Measurements from ENCODE around the gene RYR2.
A peak's percentile ranks its signal among the peaks of the same experiment; 100 is the strongest.
"Not testable (repeated sequence)": the region's sequence is repeated elsewhere in the genome, so short reads cannot be mapped to it uniquely, and the experiment has no call there.

The RYR2 gene

DNA sequence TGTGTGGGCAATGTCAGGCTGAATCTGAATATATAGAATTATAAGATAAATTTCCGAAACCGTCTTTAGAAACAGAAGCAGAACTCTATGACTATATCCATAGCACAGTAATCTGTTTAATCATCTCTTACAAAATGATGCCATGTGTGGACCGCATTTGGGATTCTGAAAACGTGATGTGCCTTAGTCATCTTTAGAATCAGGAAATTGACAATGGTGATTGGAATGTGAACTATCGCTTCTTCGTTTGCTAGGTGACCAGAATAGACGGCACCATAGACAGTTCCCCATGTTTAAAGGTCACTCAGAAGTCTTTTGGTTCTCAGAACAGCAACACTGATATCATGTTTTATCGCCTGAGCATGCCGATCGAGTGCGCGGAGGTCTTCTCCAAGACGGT, 548.4 kb downstream of the RYR2 start:
- H3K4me3 ChIP-seq (ENCODE audit: low read depth, low read length) = no peak overlapping the region
- no peak for TF ChIP-seq CTCF (IDR thresholded peaks at IDR 0.05; ENCODE audit: control insufficient read depth, extremely low read depth, insufficient read depth)
- DNase-seq (ENCODE audit: low read depth) = no peak

- no peak for DNase-seq (ENCODE audit: low read depth)
- no peak overlapping the region for H3K4me3 ChIP-seq (ENCODE audit: low read depth, low read length)
- TF ChIP-seq CTCF (IDR thresholded peaks at IDR 0.05; ENCODE audit: control insufficient read depth, extremely low read depth, insufficient read depth) = no peak
Measured at GRCh38 chr1:237591353-237591752, 549.4 kb downstream of the RYR2 start.

DNA sequence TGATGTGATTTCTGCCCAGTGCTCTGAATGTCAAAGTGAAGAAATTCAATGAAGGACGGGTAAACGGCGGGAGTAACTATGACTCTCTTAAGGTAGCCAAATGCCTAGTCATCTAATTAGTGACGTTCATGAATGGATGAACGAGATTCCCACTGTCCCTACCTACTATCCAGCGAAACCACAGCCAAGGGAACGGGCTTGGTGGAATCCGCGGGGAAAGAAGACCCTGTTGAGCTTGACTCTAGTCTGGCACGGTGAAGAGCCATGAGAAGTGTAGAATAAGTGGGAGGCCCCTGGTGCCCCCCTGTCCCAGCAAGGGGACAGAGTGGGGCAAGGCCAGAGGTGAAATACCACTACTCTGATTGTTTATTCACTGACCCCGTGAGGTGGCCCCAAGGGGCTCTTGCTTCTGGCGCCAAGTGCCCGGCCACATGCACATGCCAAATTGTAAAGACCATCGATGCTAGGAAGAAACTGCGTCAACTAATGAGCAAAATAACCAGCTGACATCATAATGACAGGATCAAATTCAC, 561.1 kb downstream of the RYR2 start:
- not testable (repeated sequence) for H3K4me3 ChIP-seq (ENCODE audit: low read depth, low read length)
- DNase-seq (ENCODE audit: low read depth) = peak; percentile 1

- no peak for TF ChIP-seq CTCF (IDR thresholded peaks at IDR 0.05; ENCODE audit: control insufficient read depth, extremely low read depth, insufficient read depth)
- no peak for DNase-seq (ENCODE audit: low read depth)
- no peak overlapping the region for H3K4me3 ChIP-seq (ENCODE audit: low read depth, low read length)
Measured at GRCh38 chr1:237608433-237608832, 566.4 kb downstream of the RYR2 start.

DNA sequence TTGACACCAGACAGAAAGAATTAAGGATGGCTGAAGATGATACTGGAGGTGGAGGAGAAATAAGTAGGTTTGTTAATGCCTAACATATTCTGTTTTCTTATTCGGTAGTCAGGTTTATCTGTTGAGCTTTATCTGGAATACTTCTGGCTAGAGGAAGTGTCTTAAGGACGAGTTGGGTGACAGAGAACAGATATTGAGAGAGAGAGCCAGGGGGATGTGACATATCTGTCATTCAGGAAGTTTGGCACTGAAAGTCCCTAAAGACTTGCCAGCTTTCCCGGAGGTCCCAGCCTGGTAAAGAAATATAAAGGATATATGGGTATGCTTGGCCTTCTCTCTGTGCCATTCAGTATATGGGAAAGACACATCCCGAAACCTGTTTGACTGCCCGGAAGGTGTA, 568.2 kb downstream of the RYR2 start:
- no peak for TF ChIP-seq CTCF (IDR thresholded peaks at IDR 0.05; ENCODE audit: control insufficient read depth, extremely low read depth, insufficient read depth)
- no peak for DNase-seq (ENCODE audit: low read depth)
- H3K4me3 ChIP-seq (ENCODE audit: low read depth, low read length) = no peak overlapping the region

- TF ChIP-seq CTCF (IDR thresholded peaks at IDR 0.05; ENCODE audit: control insufficient read depth, extremely low read depth, insufficient read depth) = no peak
- no peak for DNase-seq (ENCODE audit: low read depth)
- H3K4me3 ChIP-seq (ENCODE audit: low read depth, low read length) = no peak overlapping the region
Measured at GRCh38 chr1:237613984-237614383, 572.0 kb downstream of the RYR2 start.

GRCh38 chr1:237619553-237619952, 577.6 kb downstream of the RYR2 start:
- TF ChIP-seq CTCF (IDR thresholded peaks at IDR 0.05; ENCODE audit: control insufficient read depth, extremely low read depth, insufficient read depth) = no peak
- DNase-seq (ENCODE audit: low read depth) = no peak
- H3K4me3 ChIP-seq (ENCODE audit: low read depth, low read length) = no peak overlapping the region
